T-cell (primary cell): ENCODE measurements around the gene DNAJC3. TPM values are rescaled to one million over a fixed set of nuclear protein-coding genes. Genes with fewer than 3 reads are reported as not detected.
A peak's percentile ranks its signal among the peaks of the same experiment; 100 is the strongest.

ENCODE experiments used
- ATAC-seq, 4 experiments: fragments of 200-7000 bp in 3 of 4; fragments of 150-1000 bp in 1 of 4; cut with Tn5 transposase; replicated peaks in 1 of 4; 1 replicate in 3 of 4; 2 replicates in 1 of 4; pipeline ENCODE4 v1.10.0; 2021; ENCODE audit warnings: moderate library complexity in 3 of 4, mild to moderate bottlenecking in 2 of 4, moderate number of reproducible peaks in 1 of 4
- CTCF ChIA-PET, 2 donors: fragments of 300-600 bp; sonication (Branson Sonifier 250); formaldehyde crosslinking; loops; one replicate each; lab custom pipeline; 2022; ENCODE audit warnings: antibody characterized with exemption in 2 of 2; lab: Charles Lee
- POLR2A ChIA-PET, 2 donors: fragments of 300-600 bp; sonication (Branson Sonifier 250); formaldehyde crosslinking; loops; one replicate each; lab custom pipeline; 2022; ENCODE audit warnings: antibody characterized with exemption in 2 of 2; lab: Charles Lee
- DNase-seq, 35 experiments: peaks; one replicate each; pipeline versions ENCODE4 v3.0.0 to v3.0.0-alpha.2; 2013 to 2023
- H3K27ac ChIP-seq: one replicate; pipeline ENCODE4 v1.5.1; 2013; ENCODE audit warnings: low read length
- H3K27me3 ChIP-seq, 2 experiments: replicated peaks in 1 of 2; 1 replicate in 1 of 2; 2 replicates in 1 of 2; pipeline versions ENCODE4 v1.6.1 to v1.7.0; 2013; ENCODE audit warnings: low read length in 1 of 2, mixed read lengths in 1 of 2; ENCODE audit not compliant: control insufficient read depth in 2 of 2, insufficient read depth in 2 of 2; ENCODE audit errors: extremely low read depth in 1 of 2
- H3K36me3 ChIP-seq, 2 donors: 1 replicate in 1 of 2; 2 replicates in 1 of 2; pipeline versions ENCODE4 v1.6.1 to v1.7.0; 2013; ENCODE audit warnings: low read length in 1 of 2; ENCODE audit not compliant: control insufficient read depth in 2 of 2, insufficient read depth in 1 of 2; ENCODE audit errors: extremely low read depth in 1 of 2
- H3K4me1 ChIP-seq, 2 experiments: 1 replicate in 1 of 2; 2 replicates in 1 of 2; pipeline versions ENCODE4 v1.6.1 to v1.7.0; 2013; ENCODE audit warnings: low read length in 2 of 2, mixed read lengths in 1 of 2; ENCODE audit not compliant: insufficient read depth in 2 of 2, control insufficient read depth in 1 of 2; ENCODE audit errors: extremely low read depth in 1 of 2
- H3K4me3 ChIP-seq, 2 donors: 1 replicate in 1 of 2; 2 replicates in 1 of 2; pipeline versions ENCODE4 v1.5.1 to v1.7.0; 2013; ENCODE audit warnings: mild to moderate bottlenecking in 2 of 2, low read length in 1 of 2, moderate library complexity in 1 of 2; ENCODE audit not compliant: control insufficient read depth in 1 of 2; ENCODE audit errors: extremely low read depth in 1 of 2
- H3K9me3 ChIP-seq: 2 replicates; pipeline ENCODE4 v1.7.0; 2013
- H3K27ac Mint-ChIP-seq, 2 donors: one replicate each; pipeline ENCODE4 v1.8.0; 2020 to 2021; ENCODE audit warnings: mild to moderate bottlenecking in 2 of 2, mixed read lengths in 2 of 2
- H3K27me3 Mint-ChIP-seq, 2 donors: one replicate each; pipeline ENCODE4 v1.8.0; 2021 to 2022; ENCODE audit warnings: mixed read lengths in 2 of 2
- H3K36me3 Mint-ChIP-seq: one replicate; pipeline ENCODE4 v1.8.0; 2021; ENCODE audit warnings: mixed read lengths
- H3K4me1 Mint-ChIP-seq, 3 donors: one replicate each; pipeline ENCODE4 v1.8.0; 2020 to 2022; ENCODE audit warnings: mixed read lengths in 3 of 3, mild to moderate bottlenecking in 1 of 3
- H3K4me3 Mint-ChIP-seq, 3 donors: one replicate each; pipeline ENCODE4 v1.8.0; 2020 to 2022; ENCODE audit warnings: mild to moderate bottlenecking in 3 of 3, mixed read lengths in 3 of 3, moderate library complexity in 3 of 3
- H3K9me3 Mint-ChIP-seq, 3 donors: one replicate each; pipeline ENCODE4 v1.8.0; 2020 to 2022; ENCODE audit warnings: mixed read lengths in 3 of 3
- WGBS: methylation state at CpG from one replicate; pipeline ENCODE4 v1.1.5; 2013; ENCODE audit warnings: missing lambda C conversion rate; ENCODE audit not compliant: insufficient coverage; 5-methylcytosine and 5-hydroxymethylcytosine counted together
- total RNA-seq, 35 experiments: library from RNA in 6 of 35; stranded (reverse) in 6 of 35; fragments of 120-200 nt in 1 of 35; gene quantifications; one replicate each; pipeline versions ENCODE4 v1.2.1 to v1.2.4 and lab custom pipeline; 2013 to 2026

Gene DNAJC3
- total RNA-seq, 5 donors from 2014 or later (not counting 1 experiment from before 2014, with no cell fraction given), result 16.6 to 21.3 (median 19.8) TPM

GRCh38 chr13:95833126-95833525 lies 156.2 kb downstream of the DNAJC3 start:
- no peak for DNase-seq
- CTCF ChIA-PET, result interaction anchor here (0.5 to 5.6 kb wide), 27 partner anchors 8 to 1840 kb away, joined by 3 to 77 read pairs (median 5); no protein-coding TSS in a partner anchor
- Mint-ChIP-seq H3K27ac (no peak overlapping the region), H3K36me3 (no peaks in the 10 kb centered on the region), H3K27me3 (peaks cover 20 to 30% of the 10 kb centered on the region in 2 donors), H3K4me1 (no peaks in the 10 kb centered on the region), H3K4me3 (no peak overlapping the region), H3K9me3 (peaks cover 0 to 2% (median 0%) of the 10 kb centered on the region in 3 donors)
- POLR2A ChIA-PET, result no interaction called here
- no CpG with 5 or more reads among the region's 1 CpG for WGBS
- ATAC-seq, result no peak
- H3K27ac ChIP-seq, result no peak overlapping the region
- H3K4me1 ChIP-seq, result no peaks in the 10 kb centered on the region
- H3K9me3 ChIP-seq, result no peaks in the 10 kb centered on the region
- H3K4me3 ChIP-seq, result no peak overlapping the region
- H3K27me3 ChIP-seq, result no peaks in the 10 kb centered on the region
- H3K36me3 ChIP-seq, result no peaks in the 10 kb centered on the region

- no peaks in the 10 kb centered on the region for H3K36me3 ChIP-seq
- no peak overlapping the region for H3K27ac Mint-ChIP-seq
- no peak overlapping the region for H3K4me3 ChIP-seq
- no peaks in the 10 kb centered on the region for H3K27me3 ChIP-seq
- WGBS, result no CpG with 5 or more reads among the region's 1 CpG
- H3K9me3 Mint-ChIP-seq, result peaks cover 0 to 2% (median 0%) of the 10 kb centered on the region in 3 donors
- ChIA-PET POLR2A (interaction anchor here in 1 of 2 donors (0.6 kb wide), 1 partner anchor 9 kb away, joined by 3 read pairs; no protein-coding TSS in a partner anchor), CTCF (interaction anchor here (0.5 to 5.6 kb wide), 32 partner anchors 8 to 1841 kb away, joined by 3 to 77 read pairs (median 4); no protein-coding TSS in a partner anchor)
- H3K27me3 Mint-ChIP-seq, result peaks cover 20 to 24% of the 10 kb centered on the region in 2 donors
- no peak overlapping the region for H3K4me3 Mint-ChIP-seq
- ATAC-seq (no peak), DNase-seq (no peak)
- no peak overlapping the region for H3K27ac ChIP-seq
- no peaks in the 10 kb centered on the region for H3K9me3 ChIP-seq
- H3K4me1 ChIP-seq, result no peaks in the 10 kb centered on the region
- no peaks in the 10 kb centered on the region for H3K4me1 Mint-ChIP-seq
- no peaks in the 10 kb centered on the region for H3K36me3 Mint-ChIP-seq
Observed at GRCh38 chr13:95833719-95834118, 156.8 kb downstream of the DNAJC3 start.

DNA sequence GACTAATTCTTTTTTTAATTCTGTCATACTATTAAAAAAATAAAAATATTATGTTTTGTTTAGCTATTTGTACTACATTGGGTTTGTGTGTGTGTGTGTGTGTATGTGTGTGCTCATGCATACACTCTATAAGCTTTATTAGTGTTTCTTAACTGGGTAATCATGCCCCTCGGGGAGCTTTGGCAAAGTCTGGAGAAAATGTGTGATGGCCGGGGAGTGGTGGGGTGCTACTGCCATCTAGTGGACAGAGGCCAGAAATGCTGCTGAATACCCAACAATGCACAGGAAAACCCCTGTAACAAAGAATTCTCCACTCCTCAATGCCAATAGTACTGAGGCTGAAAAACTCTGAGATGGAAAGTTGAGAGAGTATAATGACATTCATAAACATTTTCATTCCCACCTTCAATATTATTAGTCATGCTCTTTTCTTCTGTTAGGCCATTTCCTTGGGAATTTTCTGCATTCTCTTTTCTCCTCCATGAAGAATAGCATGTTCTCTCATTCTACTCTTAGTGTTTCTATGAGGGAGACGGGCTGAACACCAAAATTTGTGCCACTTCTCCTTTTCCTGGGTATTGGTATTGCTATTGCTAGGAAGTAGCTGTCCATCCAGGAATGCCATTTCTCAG lies 157.3 kb downstream of the DNAJC3 start:
- H3K4me3 Mint-ChIP-seq, result no peak overlapping the region
- ChIA-PET POLR2A (interaction anchor here in 1 of 2 donors (0.6 kb wide), 1 partner anchor 10 kb away, joined by 3 read pairs; no protein-coding TSS in a partner anchor), CTCF (interaction anchor here (0.6 to 5.6 kb wide), 30 partner anchors 9 to 1160 kb away, joined by 3 to 77 read pairs (median 4); no protein-coding TSS in a partner anchor)
- no peak overlapping the region for H3K27ac Mint-ChIP-seq
- no peaks in the 10 kb centered on the region for H3K4me1 ChIP-seq
- no peaks in the 10 kb centered on the region for H3K36me3 Mint-ChIP-seq
- H3K27ac ChIP-seq, result no peak overlapping the region
- H3K9me3 ChIP-seq, result no peaks in the 10 kb centered on the region
- H3K4me1 Mint-ChIP-seq, result no peaks in the 10 kb centered on the region
- H3K36me3 ChIP-seq, result no peaks in the 10 kb centered on the region
- ATAC-seq (peak in 3 of 4 experiments; percentile 37 to 64 (median 57)), DNase-seq (peak; percentile 25 to 81 (median 53))
- H3K9me3 Mint-ChIP-seq, result peaks cover 0 to 2% (median 0%) of the 10 kb centered on the region in 3 donors
- H3K4me3 ChIP-seq, result no peak overlapping the region
- H3K27me3 Mint-ChIP-seq, result peaks cover 18 to 23% of the 10 kb centered on the region in 2 donors
- no peaks in the 10 kb centered on the region for H3K27me3 ChIP-seq
- no CpG with 5 or more reads among the region's 3 CpGs for WGBS

- no peaks in the 10 kb centered on the region for H3K9me3 ChIP-seq
- peaks cover 0 to 2% (median 0%) of the 10 kb centered on the region in 3 donors for H3K9me3 Mint-ChIP-seq
- ATAC-seq, result no peak
- ChIA-PET POLR2A (no interaction called here), CTCF (interaction anchor here in 1 of 2 donors (1.2 kb wide), 1 partner anchor 218 kb away, joined by 4 read pairs; no protein-coding TSS in a partner anchor)
- H3K27me3 Mint-ChIP-seq, result peaks cover 5 to 25% of the 10 kb centered on the region in 2 donors
- no peak for DNase-seq
- no peaks in the 10 kb centered on the region for H3K4me1 Mint-ChIP-seq
- no peaks in the 10 kb centered on the region for H3K27me3 ChIP-seq
- H3K4me3 Mint-ChIP-seq, result no peak overlapping the region
- no peak overlapping the region for H3K4me3 ChIP-seq
- H3K36me3 Mint-ChIP-seq, result no peaks in the 10 kb centered on the region
- no peak overlapping the region for H3K27ac Mint-ChIP-seq
- H3K4me1 ChIP-seq, result no peaks in the 10 kb centered on the region
- no peak overlapping the region for H3K27ac ChIP-seq
- H3K36me3 ChIP-seq, result no peaks in the 10 kb centered on the region
Observed at GRCh38 chr13:95841894-95842293, 165.0 kb downstream of the DNAJC3 start.

DNA sequence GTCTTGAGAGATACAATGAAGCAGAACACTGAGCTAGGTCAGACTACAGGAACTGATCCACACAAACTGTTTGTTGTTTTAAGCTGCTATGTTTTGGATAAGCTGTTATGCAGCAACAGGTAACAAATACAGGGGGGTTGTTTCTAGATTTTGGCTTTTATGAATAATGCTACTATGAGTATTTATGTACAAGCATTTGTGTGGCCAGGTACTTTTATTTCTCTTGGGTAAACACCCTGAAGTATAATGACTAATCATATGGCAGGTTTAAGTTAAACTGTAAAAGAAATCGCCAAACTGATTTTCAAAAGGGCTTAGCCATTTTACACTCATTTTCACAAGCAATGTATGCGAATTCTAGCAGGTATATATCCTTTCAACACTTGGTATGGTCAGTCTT lies 166.0 kb downstream of the DNAJC3 start:
- H3K4me1 Mint-ChIP-seq, result no peaks in the 10 kb centered on the region
- no CpG with 5 or more reads among the region's 2 CpGs for WGBS
- CTCF ChIA-PET, result interaction anchor here in 1 of 2 donors (1.2 to 1.4 kb wide), 2 partner anchors 9 to 219 kb away, joined by 4 to 7 read pairs; no protein-coding TSS in a partner anchor
- Histone ChIP-seq H3K36me3 (no peaks in the 10 kb centered on the region), H3K4me1 (no peaks in the 10 kb centered on the region), H3K4me3 (no peak overlapping the region), H3K27ac (no peak overlapping the region), H3K9me3 (no peaks in the 10 kb centered on the region), H3K27me3 (no peaks in the 10 kb centered on the region)
- no peak overlapping the region for H3K4me3 Mint-ChIP-seq
- H3K27ac Mint-ChIP-seq, result no peak overlapping the region
- ATAC-seq (no peak), DNase-seq (no peak)
- H3K36me3 Mint-ChIP-seq, result no peaks in the 10 kb centered on the region
- no peaks in the 10 kb centered on the region for H3K9me3 Mint-ChIP-seq
- POLR2A ChIA-PET, result interaction anchor here in 1 of 2 donors (0.7 kb wide), 1 partner anchor 146 kb away, joined by 5 read pairs; no protein-coding TSS in a partner anchor
- H3K27me3 Mint-ChIP-seq, result peaks cover 3 to 19% of the 10 kb centered on the region in 2 donors
